ENCODE data around the gene ADARB2. TPM values are rescaled to one million over a fixed set of nuclear protein-coding genes. Genes with fewer than 3 reads are reported as not detected.

ADARB2 gene
- polyA plus RNA-seq, 1 of the 3 experiments (the other 2 are of a cell fraction): not detected

GRCh38 chr10:1746796-1747195, 9.5 kb upstream of the ADARB2 start:
- H3K79me2 ChIP-seq (ENCODE audit: insufficient read depth): no peaks in the 10 kb centered on the region
- 80% methylated on average over 25 of the region's 25 CpGs for WGBS (ENCODE audit: low lambda C conversion rate)
- DNase-seq: no peak
- no peaks in the 10 kb centered on the region for H3F3A ChIP-seq (replicated peaks; ENCODE audit: insufficient read depth)
- H2AFZ ChIP-seq (ENCODE audit: low read depth): no peak overlapping the region
- no peak for TF ChIP-seq FOXJ3 (CRISPR knock-in tag; IDR thresholded peaks at IDR 0.05)
- no peak for TF ChIP-seq RFX5 (IDR thresholded peaks at IDR 0.05; ENCODE audit: low read length)
- TF ChIP-seq JUND (IDR thresholded peaks at IDR 0.05): no peak
- TF ChIP-seq NFIC (IDR thresholded peaks at IDR 0.05; ENCODE audit: borderline replicate concordance): no peak
- no peak for TF ChIP-seq MAX (IDR thresholded peaks at IDR 0.05; ENCODE audit: low read depth)
- no peak for TF ChIP-seq SIN3A (IDR thresholded peaks at IDR 0.05; ENCODE audit: borderline replicate concordance, low read depth, low read length)
- TF ChIP-seq FOXM1 (IDR thresholded peaks at IDR 0.05; ENCODE audit: low read depth): no peak
- TF ChIP-seq PBX3 (IDR thresholded peaks at IDR 0.05): no peak
- no peak for TF ChIP-seq GABPA (IDR thresholded peaks at IDR 0.05; ENCODE audit: low read depth)
- no peak for TF ChIP-seq GATA2 (CRISPR knock-in tag; IDR thresholded peaks at IDR 0.05)
- no peak for TF ChIP-seq FOSL2 (IDR thresholded peaks at IDR 0.05; ENCODE audit: borderline replicate concordance, low read depth)
- no peaks in the 10 kb centered on the region for H4K20me1 ChIP-seq (ENCODE audit: insufficient read depth)
- peak overlapping the region in 1 of 2 experiments; percentile 7; a peak in 1 of 4 replicates for H3K27ac ChIP-seq (ENCODE audit: low read depth in 2 of 2, low read length in 1 of 2)
- no peaks in the 10 kb centered on the region for H3K9me3 ChIP-seq
- peaks cover 0 to 20% of the 10 kb centered on the region in 2 experiments; a peak in 1 of 4 replicates for H3K4me1 ChIP-seq (ENCODE audit: control insufficient read depth in 1 of 2, insufficient read depth in 2 of 2, low read depth in 1 of 2, low read length in 1 of 2)
- no peak overlapping the region for H3K9ac ChIP-seq
- H3K4me3 ChIP-seq (ENCODE audit: low read depth in 2 of 2, low read length in 1 of 2): no peak overlapping the region
- peaks cover 0 to 4% of the 10 kb centered on the region in 2 experiments for H3K36me3 ChIP-seq (replicated peaks in 1 of 2; ENCODE audit: control insufficient read depth in 1 of 2, insufficient read depth in 2 of 2, low read length in 1 of 2)
- H3K9me2 ChIP-seq: no peaks in the 10 kb centered on the region
- H3K4me2 ChIP-seq: no peak overlapping the region
- ChIA-PET CTCF (interaction anchor here (0.6 to 1.2 kb wide), 2 partner anchors 10 to 531 kb away, joined by 4 read pairs; no protein-coding TSS in a partner anchor), POLR2A (no interaction called here)
- H3K27me3 ChIP-seq (ENCODE audit: insufficient read depth): no peaks in the 10 kb centered on the region

GRCh38 chr10:1745780-1746456, 8.6 kb upstream of the ADARB2 start:
- H3K79me2 ChIP-seq (ENCODE audit: insufficient read depth): no peaks in the 10 kb centered on the region
- no peak overlapping the region for H2AFZ ChIP-seq (ENCODE audit: low read depth)
- no peaks in the 10 kb centered on the region for H3K9me3 ChIP-seq
- no peaks in the 10 kb centered on the region for H3K27me3 ChIP-seq (ENCODE audit: insufficient read depth)
- H3F3A ChIP-seq (replicated peaks; ENCODE audit: insufficient read depth): no peaks in the 10 kb centered on the region
- DNase-seq: peak; percentile 91
- H3K4me3 ChIP-seq (ENCODE audit: low read depth in 2 of 2, low read length in 1 of 2): no peak overlapping the region; a peak in 1 of 4 replicates
- H3K27ac ChIP-seq (ENCODE audit: low read depth in 2 of 2, low read length in 1 of 2): peak overlapping the region in 1 of 2 experiments; percentile 64; a peak in 2 of 4 replicates
- whole genome bisulfite sequencing (ENCODE audit: low lambda C conversion rate): 5% methylated on average over 6 of the region's 9 CpGs
- peaks cover 0 to 20% of the 10 kb centered on the region in 2 experiments; a peak in 1 of 4 replicates for H3K4me1 ChIP-seq (ENCODE audit: control insufficient read depth in 1 of 2, insufficient read depth in 2 of 2, low read depth in 1 of 2, low read length in 1 of 2)
- no peak overlapping the region for H3K9ac ChIP-seq
- CTCF ChIA-PET: interaction anchor here (1.0 to 1.2 kb wide), 2 partner anchors 9 kb away, joined by 3 to 7 read pairs; partner anchors contain the start of gene ADARB2
- H3K4me2 ChIP-seq: no peak overlapping the region
- TF ChIP-seq USF1 (IDR thresholded peaks at IDR 0.05; ENCODE audit: borderline replicate concordance, low read depth) (no peak), EZH2phosphoT487 (IDR thresholded peaks at IDR 0.05; ENCODE audit: borderline replicate concordance, low read depth) (no peak), FOXJ3 (CRISPR knock-in tag; IDR thresholded peaks at IDR 0.05) (peak; percentile 95), SIN3A (IDR thresholded peaks at IDR 0.05; ENCODE audit: borderline replicate concordance, low read depth, low read length) (no peak), EP300 (IDR thresholded peaks at IDR 0.05; ENCODE audit: borderline replicate concordance in 1 of 2, low read depth in 1 of 2, low read length in 1 of 2) (peak in 1 of 2 experiments; percentile 91; a peak in 2 of 4 replicates), CTCF (IDR thresholded peaks at IDR 0.05) (no peak), RCOR1 (IDR thresholded peaks at IDR 0.05; ENCODE audit: low read length) (peak; percentile 85; the same call in 1 of the 2 replicates), NRF1 (IDR thresholded peaks at IDR 0.05; ENCODE audit: low read depth, low read length) (no peak), MXI1 (IDR thresholded peaks at IDR 0.05; ENCODE audit: low read depth, low read length) (peak; percentile 93), RAD21 (IDR thresholded peaks at IDR 0.05; ENCODE audit: low read length) (peak; percentile 41), FOSL2 (IDR thresholded peaks at IDR 0.05; ENCODE audit: borderline replicate concordance, low read depth) (no peak), TCF12 (IDR thresholded peaks at IDR 0.05) (peak; percentile 18; the same call in 1 of the 2 replicates), CHD2 (IDR thresholded peaks at IDR 0.05; ENCODE audit: low read length, partially characterized antibody) (peak; percentile 72)
- no peaks in the 10 kb centered on the region for H4K20me1 ChIP-seq (ENCODE audit: insufficient read depth)
- POLR2A ChIA-PET: interaction anchor here (1.1 kb wide), 1 partner anchor 9 kb away, joined by 3 read pairs; the partner anchor contains the start of gene ADARB2
- no peaks in the 10 kb centered on the region for H3K9me2 ChIP-seq
- peaks cover 0 to 4% of the 10 kb centered on the region in 2 experiments for H3K36me3 ChIP-seq (replicated peaks in 1 of 2; ENCODE audit: control insufficient read depth in 1 of 2, insufficient read depth in 2 of 2, low read length in 1 of 2)
